NCI-H2171 treated with DMSO at 0.1 percent for 48 hours (cell line): Measurements from ENCODE around the gene EPN3.

Experiments
- DNase-seq: peaks from one replicate; lab custom pipeline; 2025; lab: John Stamatoyannopoulos, UW

EPN3 gene

GRCh38 chr17:50511058-50511457, 21.5 kb upstream of the EPN3 start:
- no peak for DNase-seq

GRCh38 chr17:50513495-50513894, 19.0 kb upstream of the EPN3 start:
- no peak for DNase-seq

GRCh38 chr17:50514388-50514787, 18.1 kb upstream of the EPN3 start:
- no peak for DNase-seq

- DNase-seq: peak; percentile 9
These were observed 17.4 kb upstream of the EPN3 start for GRCh38 chr17:50514936-50515702.

GRCh38 chr17:50517011-50517410, 15.5 kb upstream of the EPN3 start:
- no peak for DNase-seq

- no peak for DNase-seq
These were observed 14.8 kb upstream of the EPN3 start for GRCh38 chr17:50517504-50518383.

- DNase-seq: peak; percentile 46
These were observed 14.0 kb upstream of the EPN3 start for GRCh38 chr17:50518384-50519023.

- peak; percentile 23 for DNase-seq
These were observed 13.2 kb upstream of the EPN3 start for GRCh38 chr17:50519141-50519834.

GRCh38 chr17:50520483-50520882, 12.1 kb upstream of the EPN3 start:
- no peak for DNase-seq

GRCh38 chr17:50521514-50521913, 11.0 kb upstream of the EPN3 start:
- no peak for DNase-seq

GRCh38 chr17:50522766-50523165, 9.8 kb upstream of the EPN3 start:
- no peak for DNase-seq

GRCh38 chr17:50523208-50523607, 9.3 kb upstream of the EPN3 start:
- DNase-seq: peak; percentile 47

- no peak for DNase-seq
These were observed 7.7 kb upstream of the EPN3 start for GRCh38 chr17:50524838-50525237.

GRCh38 chr17:50527155-50527762, 5.3 kb upstream of the EPN3 start:
- no peak for DNase-seq

GRCh38 chr17:50527949-50528474, 4.5 kb upstream of the EPN3 start:
- DNase-seq: no peak

- DNase-seq: no peak
These were observed 2.7 kb upstream of the EPN3 start for GRCh38 chr17:50529849-50530248.

- DNase-seq: peak; percentile 21
These were observed 1.0 kb upstream of the EPN3 start for GRCh38 chr17:50531428-50532025.

- DNase-seq: no peak
These were observed 650 bp downstream of the EPN3 start for GRCh38 chr17:50533185-50533584.

- DNase-seq: peak; percentile 65
These were observed 1.2 kb downstream of the EPN3 start for GRCh38 chr17:50533720-50534148.

- no peak for DNase-seq
These were observed 1.9 kb downstream of the EPN3 start for GRCh38 chr17:50534222-50534978.
